B cell (primary cell): ENCODE measurements around the gene PALM. TPM values are rescaled to one million over a fixed set of nuclear protein-coding genes. Genes with fewer than 3 reads are reported as not detected.

Source experiments
- ATAC-seq: fragments of 200-7000 bp; cut with Tn5 transposase; one replicate; pipeline ENCODE4 v1.10.0; 2021; ENCODE audit warnings: low read depth, mild to moderate bottlenecking, moderate number of reproducible peaks, moderate library complexity
- CTCF ChIA-PET: fragments of 350-600 bp; sonication (Branson Sonifier 250); formaldehyde crosslinking; loops from one replicate; lab custom pipeline; 2021; ENCODE audit warnings: antibody characterized with exemption, inconsistent platforms; lab: Charles Lee
- POLR2A ChIA-PET: fragments of 350-600 bp; sonication (Branson Sonifier 250); formaldehyde crosslinking; loops from one replicate; lab custom pipeline; 2021; ENCODE audit warnings: antibody characterized with exemption; lab: Charles Lee
- DNase-seq: peaks from one replicate; pipeline ENCODE4 v3.0.0; 2013
- H2AFZ ChIP-seq: 2 replicates; pipeline ENCODE4 v1.6.1; 2012; ENCODE audit warnings: mild to moderate bottlenecking, low read depth, low read length; ENCODE audit not compliant: insufficient read depth, poor library complexity, severe bottlenecking
- H3K27ac ChIP-seq, 2 donors: 1 replicate in 1 of 2; 2 replicates in 1 of 2; pipeline ENCODE4 v1.5.1; 2012 to 2013; ENCODE audit warnings: low read length in 2 of 2, mild to moderate bottlenecking in 2 of 2, moderate library complexity in 1 of 2
- H3K27me3 ChIP-seq, 4 experiments: fragments of 200-600 bp in 1 of 4; sonication (generic) in 1 of 4; replicated peaks in 1 of 4; 1 replicate in 2 of 4; 2 replicates in 2 of 4; pipeline versions ENCODE4 v1.6.1 to v1.7.0; 2013 to 2016; ENCODE audit warnings: low read length in 3 of 4, mild to moderate bottlenecking in 2 of 4, mixed read lengths in 1 of 4, moderate library complexity in 1 of 4; ENCODE audit not compliant: insufficient read depth in 4 of 4, control insufficient read depth in 3 of 4; ENCODE audit errors: control extremely low read depth in 1 of 4
- H3K36me3 ChIP-seq, 2 experiments: replicated peaks in 1 of 2; 1 replicate in 1 of 2; 2 replicates in 1 of 2; pipeline versions ENCODE4 v1.6.1 to v1.7.1; 2013; ENCODE audit warnings: low read length in 1 of 2; ENCODE audit not compliant: insufficient read depth in 2 of 2, control insufficient read depth in 1 of 2; ENCODE audit errors: control extremely low read depth in 1 of 2, extremely low read depth in 1 of 2
- H3K4me1 ChIP-seq, 2 donors: fragments of 200-600 bp in 1 of 2; sonication (generic) in 1 of 2; 1 replicate in 1 of 2; 2 replicates in 1 of 2; pipeline versions ENCODE4 v1.5.1 to v1.6.1; 2013 to 2017; ENCODE audit warnings: low read length in 2 of 2; ENCODE audit not compliant: control insufficient read depth in 2 of 2, insufficient read depth in 2 of 2
- H3K4me2 ChIP-seq: replicated peaks from 2 replicates; pipeline ENCODE3; 2012; ENCODE audit warnings: mild to moderate bottlenecking, low read depth, low read length; ENCODE audit not compliant: poor library complexity, severe bottlenecking
- H3K4me3 ChIP-seq, 5 experiments: fragments of 200-600 bp in 1 of 5; sonication (generic) in 1 of 5; 1 replicate in 3 of 5; 2 replicates in 2 of 5; pipeline versions ENCODE4 v1.5.1 to v1.7.0; 2011 to 2016; ENCODE audit warnings: low read length in 4 of 5, mild to moderate bottlenecking in 4 of 5, low read depth in 2 of 5, control low read depth in 1 of 5, moderate library complexity in 1 of 5; ENCODE audit not compliant: insufficient read depth in 1 of 5; ENCODE audit errors: control extremely low read depth in 1 of 5, extremely low read depth in 1 of 5
- H3K79me2 ChIP-seq: fragments of 200-600 bp; sonication (generic); one replicate; pipeline ENCODE4 v1.6.0; 2016; ENCODE audit warnings: low read length; ENCODE audit not compliant: control insufficient read depth, insufficient read depth
- H3K9ac ChIP-seq: fragments of 200-600 bp; sonication (generic); 2 replicates; pipeline ENCODE4 v1.6.1; 2017; ENCODE audit warnings: mild to moderate bottlenecking, low read length, moderate library complexity
- H3K9me3 ChIP-seq, 3 donors: one replicate each; pipeline versions ENCODE4 v1.6.1 to v1.7.1; 2013; ENCODE audit warnings: low read length in 2 of 3; ENCODE audit not compliant: control insufficient read depth in 2 of 3, insufficient read depth in 1 of 3; ENCODE audit errors: control extremely low read depth in 1 of 3
- H4K20me1 ChIP-seq: 2 replicates; pipeline ENCODE4 v1.6.0; 2012; ENCODE audit warnings: mild to moderate bottlenecking, low read length; ENCODE audit not compliant: insufficient read depth, control insufficient read depth, poor library complexity, severe bottlenecking
- H3K27ac Mint-ChIP-seq: one replicate; pipeline ENCODE4 v1.8.0; 2021; ENCODE audit warnings: mixed read lengths
- H3K27me3 Mint-ChIP-seq: one replicate; pipeline ENCODE4 v1.8.0; 2021; ENCODE audit warnings: mixed read lengths
- H3K4me1 Mint-ChIP-seq: one replicate; pipeline ENCODE4 v1.8.0; 2021; ENCODE audit warnings: mixed read lengths
- H3K4me3 Mint-ChIP-seq: one replicate; pipeline ENCODE4 v1.8.0; 2021; ENCODE audit warnings: mixed read lengths
- H3K9me3 Mint-ChIP-seq: one replicate; pipeline ENCODE4 v1.8.0; 2022; ENCODE audit warnings: mixed read lengths; ENCODE audit not compliant: insufficient read depth
- EZH2 ChIP-seq: IDR thresholded peaks from 2 replicates; pipeline ENCODE4 v1.6.1; 2012; ENCODE audit warnings: borderline replicate concordance, low read depth, mild to moderate bottlenecking, moderate library complexity, low read length; ENCODE audit not compliant: insufficient read depth, poor library complexity, severe bottlenecking
- WGBS: methylation state at CpG from one replicate; pipeline ENCODE4 v1.1.5; 2013; ENCODE audit warnings: missing lambda C conversion rate; ENCODE audit not compliant: insufficient coverage; 5-methylcytosine and 5-hydroxymethylcytosine counted together
- intact Hi-C: fragments of 100-400 bp; cut with micrococcal nuclease; formaldehyde crosslinking; loops from one replicate; pipeline ENCODE4 v1.10.0; 2022
- polyA plus RNA-seq: library from polyadenylated mRNA; depleted of rRNA; stranded (reverse); fragments of >200 nt; gene quantifications from 2 replicates; pipeline ENCODE4 v1.2.3, GENCODE V29; 2012
- total RNA-seq, 2 donors: library from RNA; stranded (reverse); fragments of 120-200 nt in 1 of 2; gene quantifications; 1 replicate in 1 of 2; 2 replicates in 1 of 2; pipeline versions ENCODE4 v1.2.3 to v1.2.4, GENCODE V29; 2013 to 2022
- TF ChIP-seq, protein P1 (sequence below): fragments of 200-600 bp; IDR thresholded peaks from one replicate; pipeline ENCODE4 v1.8.0; 2022; ENCODE audit warnings: antibody characterized with exemption, mild to moderate bottlenecking

PALM gene
- total and polyA plus RNA-seq, 2 donors (not counting 1 experiment from before 2014, with no cell fraction given) = 0.15 TPM; not detected in 1

DNA sequence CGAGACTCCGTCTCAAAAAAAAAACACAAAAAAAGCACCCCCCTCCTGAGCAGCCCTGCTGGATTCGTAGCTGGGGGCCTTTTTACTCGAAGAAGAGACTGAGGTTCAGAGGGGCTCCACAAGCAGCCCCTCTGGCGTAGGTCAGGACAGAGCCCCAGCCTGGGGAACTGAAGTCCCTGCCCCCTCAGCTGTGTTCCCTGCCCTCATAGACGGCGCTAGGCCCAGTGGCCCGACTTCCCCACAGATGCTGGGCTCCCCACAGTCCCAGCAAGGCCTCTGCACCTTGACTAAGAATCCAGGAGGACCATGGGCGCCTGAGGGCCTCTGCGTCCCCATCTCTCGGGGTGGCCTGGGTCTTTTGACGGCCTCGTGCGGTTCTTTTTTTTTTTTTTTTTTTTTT, 41.1 kb downstream of the PALM start:
- DNase-seq (no peak), ATAC-seq (no peak)
- WGBS = 88% methylated on average over 6 of the region's 14 CpGs
- H3K9me3 Mint-ChIP-seq = no peaks in the 10 kb centered on the region
- Histone ChIP-seq H3K4me1 (no peaks in the 10 kb centered on the region), H3K9me3 (peaks cover 0 to 29% (median 7%) of the 10 kb centered on the region in 3 donors), H4K20me1 (no peaks in the 10 kb centered on the region), H3K79me2 (no peaks in the 10 kb centered on the region), H3K4me2 (no peak overlapping the region), H3K27ac (no peak overlapping the region), H3K4me3 (no peak overlapping the region), H3K9ac (no peak overlapping the region), H2AFZ (no peak overlapping the region), H3K27me3 (peaks cover 0 to 4% (median 0%) of the 10 kb centered on the region in 4 experiments), H3K36me3 (no peaks in the 10 kb centered on the region)
- no peaks in the 10 kb centered on the region for H3K27me3 Mint-ChIP-seq
- no peaks in the 10 kb centered on the region for H3K4me1 Mint-ChIP-seq
- no peak for TF ChIP-seq EZH2
- ChIA-PET CTCF (no interaction called here), POLR2A (no interaction called here)
- no peak overlapping the region for H3K27ac Mint-ChIP-seq
- intact Hi-C loops = no loop called here
- H3K4me3 Mint-ChIP-seq = no peak overlapping the region

DNA sequence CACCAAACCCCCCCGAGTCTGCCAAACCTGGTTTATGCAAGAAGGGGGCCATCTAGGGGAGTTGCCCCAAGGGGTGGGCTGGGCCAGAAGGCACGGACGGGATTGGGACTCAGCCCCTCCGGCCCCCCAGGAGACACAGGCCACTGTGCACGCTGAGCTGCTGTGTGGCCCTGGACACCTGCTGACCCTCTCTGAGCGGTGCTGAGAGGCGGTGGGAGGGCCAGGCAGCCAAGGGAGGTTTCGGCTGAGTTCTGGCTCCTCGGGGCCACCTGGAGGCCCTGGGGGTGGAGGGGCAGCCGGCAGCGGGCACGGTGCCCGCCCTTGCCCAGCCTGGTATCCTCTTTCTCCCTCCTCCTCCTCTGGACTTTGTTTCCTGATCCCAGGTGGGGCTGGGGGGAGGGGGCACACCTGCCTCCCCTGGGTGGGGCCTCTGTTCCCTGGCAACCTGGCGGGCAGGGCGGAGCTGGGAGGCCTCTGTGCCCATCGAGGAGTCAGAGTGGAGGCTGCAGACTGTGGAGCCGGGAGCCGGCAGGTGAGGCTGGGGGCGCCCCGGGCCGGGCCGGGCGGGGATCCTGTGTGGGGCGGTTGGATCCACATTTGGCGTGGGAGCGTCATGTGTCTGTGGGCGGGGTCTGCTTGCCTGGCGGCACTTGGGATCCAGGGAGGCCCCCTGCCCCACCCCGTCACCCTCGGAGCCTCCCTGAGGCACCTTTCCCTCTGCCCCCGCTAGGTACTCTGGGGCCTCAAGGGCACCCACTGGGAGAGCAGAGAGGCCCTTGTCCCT, 42.1 kb downstream of the PALM start, which contains the start of gene MISP:
Gene MISP, plus strand, starts transcription at position 473 of the 784 bp plus-strand sequence. CDS start 5,835 bp downstream, outside the sequence.
- no peaks in the 10 kb centered on the region for H3K27me3 Mint-ChIP-seq
- ATAC-seq = no peak

More for the DNA sequence above, 42.1 kb downstream of the PALM start, which contains the start of gene MISP:
- no peak within 1 kb of the TSS for H2AFZ ChIP-seq
- H3K79me2 ChIP-seq = no peaks in the 10 kb centered on the region
- intact Hi-C loops = no loop called here
- Mint-ChIP-seq H3K27ac (no peak within 1 kb of the TSS), H3K4me3 (no peak within 1 kb of the TSS), H3K9me3 (no peaks in the 10 kb centered on the region), H3K4me1 (no peaks in the 10 kb centered on the region)
- WGBS = 81% methylated on average over 27 of the region's 31 CpGs
- no peaks in the 10 kb centered on the region for H3K4me1 ChIP-seq
- H3K4me3 ChIP-seq = no peak within 1 kb of the TSS
- H3K36me3 ChIP-seq = no peaks in the 10 kb centered on the region
- no peak within 1 kb of the TSS for H3K9ac ChIP-seq
- H3K9me3 ChIP-seq = peaks cover 0 to 27% (median 7%) of the 10 kb centered on the region in 3 donors
- ChIA-PET POLR2A (no interaction called here), CTCF (no interaction called here)
- TF ChIP-seq, protein P1, sequence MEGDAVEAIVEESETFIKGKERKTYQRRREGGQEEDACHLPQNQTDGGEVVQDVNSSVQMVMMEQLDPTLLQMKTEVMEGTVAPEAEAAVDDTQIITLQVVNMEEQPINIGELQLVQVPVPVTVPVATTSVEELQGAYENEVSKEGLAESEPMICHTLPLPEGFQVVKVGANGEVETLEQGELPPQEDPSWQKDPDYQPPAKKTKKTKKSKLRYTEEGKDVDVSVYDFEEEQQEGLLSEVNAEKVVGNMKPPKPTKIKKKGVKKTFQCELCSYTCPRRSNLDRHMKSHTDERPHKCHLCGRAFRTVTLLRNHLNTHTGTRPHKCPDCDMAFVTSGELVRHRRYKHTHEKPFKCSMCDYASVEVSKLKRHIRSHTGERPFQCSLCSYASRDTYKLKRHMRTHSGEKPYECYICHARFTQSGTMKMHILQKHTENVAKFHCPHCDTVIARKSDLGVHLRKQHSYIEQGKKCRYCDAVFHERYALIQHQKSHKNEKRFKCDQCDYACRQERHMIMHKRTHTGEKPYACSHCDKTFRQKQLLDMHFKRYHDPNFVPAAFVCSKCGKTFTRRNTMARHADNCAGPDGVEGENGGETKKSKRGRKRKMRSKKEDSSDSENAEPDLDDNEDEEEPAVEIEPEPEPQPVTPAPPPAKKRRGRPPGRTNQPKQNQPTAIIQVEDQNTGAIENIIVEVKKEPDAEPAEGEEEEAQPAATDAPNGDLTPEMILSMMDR = no peak
- no peak for TF ChIP-seq EZH2
- H4K20me1 ChIP-seq = no peaks in the 10 kb centered on the region
- DNase-seq = no peak
- peaks cover 0 to 4% (median 0%) of the 10 kb centered on the region in 4 experiments for H3K27me3 ChIP-seq
- H3K27ac ChIP-seq = no peak within 1 kb of the TSS
- no peak within 1 kb of the TSS for H3K4me2 ChIP-seq
